Neuronal stem cell (in vitro differentiated cells): ENCODE results near the gene PSMG3.
A peak's percentile ranks its signal among the peaks of the same experiment; 100 is the strongest.

Experiments
- DNase-seq: peaks from one replicate; pipeline ENCODE4 v3.0.0-alpha.2; 2013; ENCODE audit warnings: low spot score
- H2AFZ ChIP-seq: one replicate; pipeline ENCODE4 v1.6.1; 2013; ENCODE audit warnings: mild to moderate bottlenecking, low read length, inconsistent platforms
- H2AK5ac ChIP-seq: 2 replicates; pipeline ENCODE4 v1.6.1; 2013; ENCODE audit warnings: low read depth, mild to moderate bottlenecking, inconsistent platforms, low read length, moderate library complexity, mixed read lengths
- H2BK120ac ChIP-seq: 2 replicates; pipeline ENCODE4 v1.6.1; 2013; ENCODE audit warnings: low read depth, mild to moderate bottlenecking, inconsistent platforms, low read length, moderate library complexity, mixed read lengths
- H2BK12ac ChIP-seq: one replicate; pipeline ENCODE4 v1.6.1; 2013; ENCODE audit warnings: low read length, inconsistent platforms
- H2BK15ac ChIP-seq: 2 replicates; pipeline ENCODE4 v1.6.1; 2013; ENCODE audit warnings: mild to moderate bottlenecking, low read length, inconsistent platforms, mixed read lengths
- H2BK5ac ChIP-seq: one replicate; pipeline ENCODE4 v1.6.1; 2013; ENCODE audit warnings: inconsistent platforms, mild to moderate bottlenecking, low read length, moderate library complexity
- H3K14ac ChIP-seq: one replicate; pipeline ENCODE4 v1.6.1; 2013; ENCODE audit warnings: low read length, inconsistent platforms
- H3K18ac ChIP-seq: 2 replicates; pipeline ENCODE4 v1.6.1; 2013; ENCODE audit warnings: low read length, inconsistent platforms
- H3K23ac ChIP-seq: 2 replicates; pipeline ENCODE4 v1.6.1; 2013; ENCODE audit warnings: low read depth, mild to moderate bottlenecking, mixed read lengths, low read length, inconsistent platforms; ENCODE audit not compliant: poor library complexity
- H3K27ac ChIP-seq: replicated peaks from 3 replicates; pipeline ENCODE4 v1.5.1; 2013; ENCODE audit warnings: low read length, inconsistent platforms
- H3K27me3 ChIP-seq, 3 experiments: 2 replicates each; pipeline ENCODE4 v1.6.1; 2013; ENCODE audit warnings: low read length in 3 of 3, mild to moderate bottlenecking in 2 of 3, inconsistent platforms in 1 of 3, low read depth in 1 of 3, mixed read lengths in 1 of 3, moderate library complexity in 1 of 3; ENCODE audit not compliant: control insufficient read depth in 3 of 3, insufficient read depth in 3 of 3
- H3K36me3 ChIP-seq, 2 donors: replicated peaks in 1 of 2; 2 replicates each; pipeline ENCODE4 v1.6.1; 2013; ENCODE audit warnings: low read length in 2 of 2; ENCODE audit not compliant: control insufficient read depth in 2 of 2, insufficient read depth in 2 of 2
- H3K4ac ChIP-seq: 2 replicates; pipeline ENCODE4 v1.6.1; 2013; ENCODE audit warnings: inconsistent platforms, mild to moderate bottlenecking, low read length, moderate library complexity
- H3K4me1 ChIP-seq, 2 donors: 1 replicate in 1 of 2; 2 replicates in 1 of 2; pipeline ENCODE4 v1.6.1; 2013; ENCODE audit warnings: low read length in 2 of 2, low read depth in 1 of 2; ENCODE audit not compliant: control insufficient read depth in 2 of 2, insufficient read depth in 1 of 2
- H3K4me2 ChIP-seq: one replicate; pipeline ENCODE4 v1.6.1; 2013; ENCODE audit warnings: mild to moderate bottlenecking, low read length, inconsistent platforms; ENCODE audit not compliant: insufficient read depth, poor library complexity, severe bottlenecking
- H3K4me3 ChIP-seq, 2 donors: 2 replicates each; pipeline ENCODE4 v1.5.1; 2013; ENCODE audit warnings: low read length in 2 of 2, mild to moderate bottlenecking in 2 of 2, inconsistent platforms in 1 of 2, moderate library complexity in 1 of 2
- H3K79me1 ChIP-seq: one replicate; pipeline ENCODE4 v1.6.1; 2013; ENCODE audit warnings: low read depth, mild to moderate bottlenecking, inconsistent platforms, low read length, moderate library complexity
- H3K9ac ChIP-seq: one replicate; pipeline ENCODE4 v1.6.1; 2013; ENCODE audit warnings: mild to moderate bottlenecking, low read depth, low read length, inconsistent platforms; ENCODE audit not compliant: poor library complexity
- H3K9me3 ChIP-seq, 2 donors: replicated peaks in 1 of 2; 2 replicates each; pipeline versions ENCODE3 to v1.6.1; 2013; ENCODE audit warnings: low read length in 2 of 2, mild to moderate bottlenecking in 2 of 2, inconsistent platforms in 1 of 2, low read depth in 1 of 2, mixed read lengths in 1 of 2, moderate library complexity in 1 of 2; ENCODE audit not compliant: control insufficient read depth in 2 of 2, insufficient read depth in 1 of 2
- H4K8ac ChIP-seq: one replicate; pipeline ENCODE4 v1.6.1; 2013; ENCODE audit warnings: low read depth, mild to moderate bottlenecking, inconsistent platforms, low read length, moderate library complexity
- H4K91ac ChIP-seq: one replicate; pipeline ENCODE4 v1.6.1; 2013; ENCODE audit warnings: low read length, low read depth, mild to moderate bottlenecking, inconsistent platforms; ENCODE audit not compliant: poor library complexity
- WGBS, 2 donors: extraction: QIAGEN DNeasy Blood & Tissue Kit; methylation state at CpG; one replicate each; pipeline ENCODE4 v1.1.7; 2013; ENCODE audit warnings: missing lambda C conversion rate in 2 of 2, mixed read lengths in 1 of 2; ENCODE audit not compliant: insufficient read length in 2 of 2, insufficient replicate concordance in 1 of 2; ENCODE audit errors: extremely low coverage in 2 of 2; 5-methylcytosine and 5-hydroxymethylcytosine counted together

PSMG3 gene

DNA sequence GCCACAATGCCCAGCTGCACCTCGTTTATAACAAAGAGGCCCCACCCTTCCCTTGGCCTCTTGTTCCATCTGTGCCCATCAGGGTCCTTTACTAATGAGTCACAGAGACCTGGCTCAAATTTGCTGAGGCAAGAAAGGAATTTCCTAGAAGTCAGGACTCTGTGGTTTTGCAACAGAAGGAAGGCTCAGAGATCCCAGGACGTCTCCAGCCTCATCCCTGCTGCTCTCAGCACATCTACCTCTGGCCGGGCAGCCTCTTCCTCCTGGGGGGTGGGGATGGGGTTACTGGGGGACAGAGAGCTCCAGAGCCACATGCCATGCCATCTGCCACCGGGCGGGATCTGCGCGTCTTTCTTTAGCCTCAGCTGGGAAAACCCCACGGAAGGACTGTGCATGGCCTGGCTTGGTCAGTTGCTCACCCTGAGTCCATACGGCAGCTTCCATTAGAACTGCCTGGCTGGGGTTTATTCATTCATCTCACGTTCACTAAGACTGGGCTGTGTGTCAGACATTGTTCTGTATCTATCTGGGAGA, 41.9 kb upstream of the PSMG3 start:
- Histone ChIP-seq H3K4ac (no peak overlapping the region), H2BK12ac (no peak overlapping the region), H3K27me3 (no peaks in the 10 kb centered on the region), H4K8ac (no peak overlapping the region), H3K4me3 (no peak overlapping the region), H3K36me3 (no peaks in the 10 kb centered on the region), H3K9me3 (no peaks in the 10 kb centered on the region), H2BK5ac (no peak overlapping the region), H3K18ac (no peak overlapping the region), H2AFZ (no peak overlapping the region), H3K14ac (no peak overlapping the region), H4K91ac (no peak overlapping the region), H3K9ac (no peak overlapping the region), H3K27ac (no peak overlapping the region), H3K23ac (no peak overlapping the region), H2BK120ac (no peak overlapping the region), H2BK15ac (no peak overlapping the region), H3K4me2 (no peak overlapping the region), H3K4me1 (no peaks in the 10 kb centered on the region), H2AK5ac (no peak overlapping the region), H3K79me1 (no peaks in the 10 kb centered on the region)
- DNase-seq: no peak
- no CpG with 5 or more reads among the region's 10 CpGs for WGBS, 2 donors

DNA sequence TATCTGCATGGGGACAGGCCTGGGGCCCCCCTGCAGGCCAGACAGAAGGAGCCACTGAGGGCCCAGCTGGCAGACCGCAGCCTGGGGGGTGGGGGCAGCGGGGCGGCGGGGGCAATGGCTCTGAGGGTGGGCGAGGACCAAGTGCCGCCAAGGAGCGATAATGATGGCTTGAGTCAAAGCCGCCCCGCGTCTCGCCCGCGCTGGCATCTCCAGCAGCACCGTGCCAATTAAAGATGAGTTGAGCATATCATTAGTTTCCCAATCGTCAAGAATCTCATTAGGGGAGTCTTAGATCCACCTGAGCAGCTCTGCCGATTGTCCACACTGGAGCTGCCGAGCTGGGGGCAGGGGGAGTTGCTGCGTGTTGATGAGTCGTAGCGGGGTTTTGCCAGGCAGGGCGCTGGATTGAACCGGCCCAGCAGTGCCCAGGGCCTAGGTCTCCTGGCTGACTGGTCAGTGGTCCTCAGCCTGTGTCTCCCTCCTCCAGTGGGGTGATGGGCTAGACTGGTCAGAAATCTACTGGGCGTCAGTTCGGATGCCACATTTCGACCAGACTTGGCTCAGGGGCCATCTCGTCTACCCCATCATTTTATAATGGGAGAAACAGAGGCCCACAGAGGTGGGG, 41.0 kb upstream of the PSMG3 start:
- no peak for DNase-seq
- H3K4me1 ChIP-seq: no peaks in the 10 kb centered on the region
- peak overlapping the region; percentile 75 for H2BK5ac ChIP-seq
- peak overlapping the region; percentile 74 for H3K18ac ChIP-seq
- no peak overlapping the region for H3K4me2 ChIP-seq
- no peak overlapping the region for H4K91ac ChIP-seq
- H3K36me3 ChIP-seq: no peaks in the 10 kb centered on the region
- no peak overlapping the region for H3K4ac ChIP-seq
- H2BK12ac ChIP-seq: no peak overlapping the region
- no peak overlapping the region for H3K4me3 ChIP-seq
- no peak overlapping the region for H4K8ac ChIP-seq
- no peak overlapping the region for H3K27ac ChIP-seq
- H2AK5ac ChIP-seq: no peak overlapping the region
- H3K14ac ChIP-seq: no peak overlapping the region
- H2BK15ac ChIP-seq: peak overlapping the region; percentile 75
- H3K23ac ChIP-seq: peak overlapping the region; percentile 65
- no peak overlapping the region for H2AFZ ChIP-seq
- H2BK120ac ChIP-seq: no peak overlapping the region
- WGBS, 2 donors: no CpG with 5 or more reads among the region's 26 CpGs
- no peaks in the 10 kb centered on the region for H3K27me3 ChIP-seq
- H3K9me3 ChIP-seq: no peaks in the 10 kb centered on the region
- H3K79me1 ChIP-seq: no peaks in the 10 kb centered on the region
- H3K9ac ChIP-seq: no peak overlapping the region

DNA sequence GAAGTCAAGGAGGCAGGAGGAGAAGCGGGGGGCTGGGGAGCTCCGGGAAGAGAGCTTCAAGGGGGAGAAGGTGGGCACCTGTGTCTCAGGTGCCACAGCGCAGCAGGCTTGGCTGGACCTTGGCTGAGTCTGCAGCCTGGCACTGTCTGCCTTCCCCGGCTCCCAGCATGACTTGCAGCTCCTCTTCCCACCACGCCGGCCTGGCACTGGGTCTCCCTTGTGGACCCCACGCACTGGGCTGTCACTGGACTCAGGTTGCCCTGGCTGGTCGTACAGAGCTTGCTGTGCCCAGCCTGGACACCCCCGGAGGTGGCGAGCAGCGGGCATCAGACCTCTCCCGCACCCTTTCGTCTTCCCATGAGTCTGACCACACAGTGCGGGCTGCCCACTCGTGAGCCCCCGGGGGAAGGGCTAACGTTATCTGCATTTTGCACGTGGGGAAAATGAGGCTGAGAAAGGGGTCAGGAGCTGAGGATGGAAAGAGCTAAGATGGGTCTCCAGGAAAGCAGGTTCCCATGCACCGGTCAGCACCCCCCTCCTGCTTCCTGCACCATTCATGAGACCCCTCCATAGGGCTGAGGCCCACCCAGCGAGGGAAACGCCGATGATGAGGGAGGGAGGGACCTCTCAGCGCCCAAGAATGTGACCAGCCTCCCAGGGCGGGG, 40.3 kb upstream of the PSMG3 start:
- peak overlapping the region; percentile 75 for H2BK5ac ChIP-seq
- H3K4me3 ChIP-seq: no peak overlapping the region
- peak overlapping the region; percentile 43 for H4K8ac ChIP-seq
- H2BK15ac ChIP-seq: peak overlapping the region; percentile 75
- H3K9me3 ChIP-seq: no peaks in the 10 kb centered on the region
- H4K91ac ChIP-seq: no peak overlapping the region
- peak overlapping the region; percentile 7 for H3K18ac ChIP-seq
- no peak overlapping the region for H2BK120ac ChIP-seq
- H3K4ac ChIP-seq: peak overlapping the region; percentile 11
- H3K27ac ChIP-seq: no peak overlapping the region
- peak overlapping the region; percentile 79 for H2AK5ac ChIP-seq
- no peak for DNase-seq
- no peaks in the 10 kb centered on the region for H3K36me3 ChIP-seq
- peak overlapping the region; percentile 73 for H2BK12ac ChIP-seq
- H3K79me1 ChIP-seq: no peaks in the 10 kb centered on the region
- no peak overlapping the region for H3K4me2 ChIP-seq
- no peak overlapping the region for H3K9ac ChIP-seq
- no CpG with 5 or more reads among the region's 24 CpGs for WGBS, 2 donors
- peak overlapping the region; percentile 65 for H3K23ac ChIP-seq
- H3K14ac ChIP-seq: peak overlapping the region; percentile 94
- no peaks in the 10 kb centered on the region for H3K4me1 ChIP-seq
- H3K27me3 ChIP-seq: no peaks in the 10 kb centered on the region
- no peak overlapping the region for H2AFZ ChIP-seq

DNA sequence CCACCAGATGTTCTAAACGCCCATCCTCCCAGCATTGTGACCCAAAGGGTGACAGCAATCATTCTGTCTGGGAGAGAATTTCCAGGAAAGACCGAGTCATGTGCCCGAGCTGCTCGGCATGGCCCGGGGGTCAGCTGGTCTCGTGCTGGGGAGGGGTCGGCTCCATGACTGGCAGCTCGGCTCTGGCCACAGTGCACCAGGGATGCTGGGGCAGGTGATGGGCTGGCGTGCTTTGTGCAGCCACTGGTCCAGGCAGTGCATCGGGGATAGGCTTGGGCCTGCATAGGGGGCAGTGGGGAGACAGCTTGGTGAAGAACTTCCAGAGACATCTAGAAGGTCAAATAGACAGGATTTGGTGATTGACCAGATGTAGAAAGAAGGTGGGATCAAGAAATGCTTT, 39.2 kb upstream of the PSMG3 start:
- Histone ChIP-seq H3K36me3 (no peaks in the 10 kb centered on the region), H3K18ac (peak overlapping the region; percentile 64), H3K14ac (no peak overlapping the region), H3K9me3 (no peaks in the 10 kb centered on the region), H3K4me1 (no peaks in the 10 kb centered on the region), H2BK12ac (peak overlapping the region; percentile 73), H3K79me1 (no peaks in the 10 kb centered on the region), H4K91ac (no peak overlapping the region), H2BK15ac (no peak overlapping the region), H3K23ac (no peak overlapping the region), H2AFZ (peak overlapping the region; percentile 53), H3K27me3 (peaks cover 0 to 3% (median 0%) of the 10 kb centered on the region in 3 experiments), H3K27ac (no peak overlapping the region), H2AK5ac (peak overlapping the region; percentile 63), H2BK120ac (no peak overlapping the region), H3K9ac (no peak overlapping the region), H3K4me2 (no peak overlapping the region), H3K4me3 (no peak overlapping the region), H3K4ac (peak overlapping the region; percentile 23), H4K8ac (no peak overlapping the region), H2BK5ac (no peak overlapping the region)
- no CpG with 5 or more reads among the region's 10 CpGs for WGBS, 2 donors
- no peak for DNase-seq
